Hepatocyte (in vitro differentiated cells): Measurements from ENCODE around the gene AIRE.

ENCODE experiments used
- CTCF ChIP-seq: fragments of 200-600 bp; sonication (generic); IDR thresholded peaks from 2 replicates; pipeline ENCODE4 v1.5.1; 2016; ENCODE audit warnings: antibody characterized with exemption, mild to moderate bottlenecking; ENCODE audit not compliant: poor library complexity
- EZH2 ChIP-seq: fragments of 200-600 bp; sonication (generic); IDR thresholded peaks from 2 replicates; pipeline ENCODE4 v1.6.1; 2016; ENCODE audit warnings: antibody characterized with exemption, mild to moderate bottlenecking, borderline replicate concordance
- EZH2phosphoT487 ChIP-seq: fragments of 200-600 bp; sonication (generic); IDR thresholded peaks from one replicate; pipeline ENCODE4 v1.6.1; 2018; ENCODE audit warnings: antibody characterized with exemption, mild to moderate bottlenecking, low read depth, moderate library complexity; ENCODE audit not compliant: unreplicated experiment, severe bottlenecking

GRCh38 chr21:44325386-44326271 is 40.0 kb downstream of the AIRE start:
- TF ChIP-seq CTCF (no peak), EZH2 (no peak), EZH2phosphoT487 (no peak)
